ENCODE data around the gene DLAT. TPM values are rescaled to one million over a fixed set of nuclear protein-coding genes. Genes with fewer than 3 reads are reported as not detected.

DLAT gene
- total RNA-seq, 1 experiment from 2014 or later = 68.1 TPM

DNA sequence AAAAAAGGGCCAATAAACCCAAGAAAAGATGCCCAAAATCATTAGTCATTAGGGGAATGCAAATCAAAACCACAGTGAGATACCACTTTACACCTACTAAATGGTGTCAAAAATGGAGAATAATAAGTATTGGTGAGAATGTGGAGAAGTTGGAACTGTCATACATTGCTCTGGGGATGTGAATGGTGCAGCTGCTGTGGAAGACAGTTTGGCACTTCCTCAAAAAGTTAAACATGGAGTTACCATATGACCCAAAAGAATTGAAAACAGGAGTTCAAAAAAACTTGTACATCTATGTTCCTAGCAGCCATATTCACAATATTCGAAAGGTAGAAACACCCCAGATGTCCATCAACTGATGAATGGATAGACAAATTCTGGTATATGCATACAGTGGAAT is 24.5 kb upstream of the DLAT start:
- Histone ChIP-seq H3K4me3 (replicated peaks in 1 of 2; ENCODE audit: low read depth in 1 of 2, low read length in 2 of 2) (no peak overlapping the region), H3K4me2 (ENCODE audit: low read length) (no peak overlapping the region), H3K79me2 (ENCODE audit: insufficient read depth, low read length) (no peaks in the 10 kb centered on the region), H3K9ac (ENCODE audit: low read length) (no peak overlapping the region), H3K4me1 (ENCODE audit: control insufficient read depth in 1 of 2, insufficient read depth in 2 of 2, low read length in 2 of 2) (0 out of 4 replicates have a peak, but pooled peaks cover 0 to 3% of the 10 kb centered on the region in 2 experiments), H3K27ac (ENCODE audit: low read depth, low read length) (no peak overlapping the region), H2AFZ (ENCODE audit: low read depth, low read length, poor library complexity, severe bottlenecking) (no peak overlapping the region), H3K27me3 (ENCODE audit: insufficient read depth, low read length) (no peaks in the 10 kb centered on the region), H3K9me3 (ENCODE audit: control insufficient read depth in 1 of 2, insufficient read depth in 1 of 2, low read depth in 1 of 2, low read length in 2 of 2) (no peaks in the 10 kb centered on the region), H4K20me1 (ENCODE audit: insufficient read depth) (no peaks in the 10 kb centered on the region), H3K9me2 (ENCODE audit: insufficient read depth) (no peaks in the 10 kb centered on the region), H3K36me3 (ENCODE audit: control insufficient read depth in 1 of 2, insufficient read depth in 2 of 2, low read length in 2 of 2) (no peaks in the 10 kb centered on the region; a peak in 2 of 4 replicates)
- ATAC-seq (no peak), DNase-seq (ENCODE audit: low read depth, low spot score) (no peak)
- ChIA-PET POLR2A (no interaction called here), RAD21 (ENCODE audit: low non-redundant PET in 1 of 2, low total read pairs in 2 of 2, uncharacterized antibody in 2 of 2, unreplicated experiment in 2 of 2) (no interaction called here), CTCF (no interaction called here)
- no peak for TF ChIP-seq CBX3 (IDR thresholded peaks at IDR 0.05; ENCODE audit: low read depth)
- TF ChIP-seq SRF (IDR thresholded peaks at IDR 0.05; ENCODE audit: low read depth) = no peak
- TF ChIP-seq FOSL1 (IDR thresholded peaks at IDR 0.05; ENCODE audit: low read depth) = no peak
- no peak for TF ChIP-seq POLR2A (IDR thresholded peaks at IDR 0.05; ENCODE audit: borderline replicate concordance, extremely low read depth, insufficient read depth, insufficient read length)
- TF ChIP-seq EZH2phosphoT487 (IDR thresholded peaks at IDR 0.05; ENCODE audit: borderline replicate concordance) = no peak
- no peak for TF ChIP-seq CEBPB (IDR thresholded peaks at IDR 0.05; ENCODE audit: low read depth)
- TF ChIP-seq EZH2 (IDR thresholded peaks at IDR 0.05) = no peak
- no peak for TF ChIP-seq ELF1 (IDR thresholded peaks at IDR 0.05; ENCODE audit: borderline replicate concordance, low read depth)
- no peak for TF ChIP-seq ZFX (IDR thresholded peaks at IDR 0.05)
- no peak for TF ChIP-seq POLR2AphosphoS5 (IDR thresholded peaks at IDR 0.05; ENCODE audit: low read depth, low read length)
- TF ChIP-seq, protein P1, sequence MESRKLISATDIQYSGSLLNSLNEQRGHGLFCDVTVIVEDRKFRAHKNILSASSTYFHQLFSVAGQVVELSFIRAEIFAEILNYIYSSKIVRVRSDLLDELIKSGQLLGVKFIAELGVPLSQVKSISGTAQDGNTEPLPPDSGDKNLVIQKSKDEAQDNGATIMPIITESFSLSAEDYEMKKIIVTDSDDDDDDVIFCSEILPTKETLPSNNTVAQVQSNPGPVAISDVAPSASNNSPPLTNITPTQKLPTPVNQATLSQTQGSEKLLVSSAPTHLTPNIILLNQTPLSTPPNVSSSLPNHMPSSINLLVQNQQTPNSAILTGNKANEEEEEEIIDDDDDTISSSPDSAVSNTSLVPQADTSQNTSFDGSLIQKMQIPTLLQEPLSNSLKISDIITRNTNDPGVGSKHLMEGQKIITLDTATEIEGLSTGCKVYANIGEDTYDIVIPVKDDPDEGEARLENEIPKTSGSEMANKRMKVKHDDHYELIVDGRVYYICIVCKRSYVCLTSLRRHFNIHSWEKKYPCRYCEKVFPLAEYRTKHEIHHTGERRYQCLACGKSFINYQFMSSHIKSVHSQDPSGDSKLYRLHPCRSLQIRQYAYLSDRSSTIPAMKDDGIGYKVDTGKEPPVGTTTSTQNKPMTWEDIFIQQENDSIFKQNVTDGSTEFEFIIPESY (IDR thresholded peaks at IDR 0.05; ENCODE audit: extremely low read depth, insufficient replicate concordance, low read length) = no peak
- TF ChIP-seq SIN3A (IDR thresholded peaks at IDR 0.05; ENCODE audit: low read depth) = no peak
- TF ChIP-seq, protein P2, sequence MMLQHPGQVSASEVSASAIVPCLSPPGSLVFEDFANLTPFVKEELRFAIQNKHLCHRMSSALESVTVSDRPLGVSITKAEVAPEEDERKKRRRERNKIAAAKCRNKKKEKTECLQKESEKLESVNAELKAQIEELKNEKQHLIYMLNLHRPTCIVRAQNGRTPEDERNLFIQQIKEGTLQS (IDR thresholded peaks at IDR 0.05) = no peak
- no peak for TF ChIP-seq TCF7L2 (IDR thresholded peaks at IDR 0.05; ENCODE audit: borderline replicate concordance, extremely low read depth, insufficient read depth, insufficient read length)
- no peak for TF ChIP-seq EGR1 (IDR thresholded peaks at IDR 0.05; ENCODE audit: low read depth)
- no peak for TF ChIP-seq YY1 (IDR thresholded peaks at IDR 0.05; ENCODE audit: extremely low read depth, insufficient replicate concordance, low read depth, low read length)
- TF ChIP-seq RAD21 (IDR thresholded peaks at IDR 0.05; ENCODE audit: low read depth) = no peak
- TF ChIP-seq, protein P3, sequence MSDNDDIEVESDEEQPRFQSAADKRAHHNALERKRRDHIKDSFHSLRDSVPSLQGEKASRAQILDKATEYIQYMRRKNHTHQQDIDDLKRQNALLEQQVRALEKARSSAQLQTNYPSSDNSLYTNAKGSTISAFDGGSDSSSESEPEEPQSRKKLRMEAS (IDR thresholded peaks at IDR 0.05) = no peak
- TF ChIP-seq JUND (IDR thresholded peaks at IDR 0.05) = no peak
- intact Hi-C loops (cut with micrococcal nuclease) = no loop called here
- no TSS peak for BruUV-seq (replicated peaks)

All from HCT116 (cell line).